Pancreas (tissue), 10 donors: Measurements from ENCODE around the gene ITPR3. TPM values are rescaled to one million over a fixed set of nuclear protein-coding genes. Genes with fewer than 3 reads are reported as not detected.

Experiments used
- ATAC-seq, 4 donors: fragments of 200-7000 bp; cut with Tn5 transposase; one replicate each; pipeline versions ENCODE4 v1.8.0 to v1.9.1; 2020; ENCODE audit warnings: mild to moderate bottlenecking in 4 of 4, moderate library complexity in 4 of 4
- DNase-seq, 6 donors: peaks; one replicate each; pipeline ENCODE4 v3.0.0-alpha.2; 2020
- FAIRE-seq: peaks from 2 replicates; lab custom pipeline; 2012; peaks lifted over from hg19 to GRCh38; lab: Jason Lieb, UNC
- H3K27ac ChIP-seq, 4 donors: fragments of 200-600 bp; sonication (generic); 1 replicate in 3 of 4; 2 replicates in 1 of 4; pipeline versions ENCODE4 v1.5.0 to v1.8.0; 2020
- H3K27me3 ChIP-seq, 4 donors: fragments of 200-600 bp; one replicate each; pipeline ENCODE4 v1.8.0; 2021
- H3K36me3 ChIP-seq, 3 donors: fragments of 200-600 bp; sonication (generic) in 1 of 3; one replicate each; pipeline versions ENCODE4 v1.5.0 to v1.8.0; 2020 to 2021
- H3K4me1 ChIP-seq, 3 donors: fragments of 200-600 bp; one replicate each; pipeline ENCODE4 v1.8.0; 2021
- H3K4me3 ChIP-seq, 4 donors: fragments of 200-600 bp; sonication (generic) in 2 of 4; one replicate each; pipeline versions ENCODE4 v1.5.0 to v1.8.0; 2020 to 2021
- H3K9me3 ChIP-seq, 4 donors: fragments of 200-600 bp; one replicate each; pipeline ENCODE4 v1.8.0; 2021
- CTCF ChIP-seq, 4 donors: fragments of 200-600 bp; sonication (generic) in 3 of 4; IDR thresholded peaks; one replicate each; pipeline versions ENCODE4 v1.5.0 to v1.8.0; 2021; ENCODE audit warnings: antibody characterized with exemption in 4 of 4
- WGBS, 2 donors: extraction: QIAGEN DNeasy Blood & Tissue Kit; methylation state at CpG; one replicate each; pipeline ENCODE4 v1.1.7; 2013; 5-methylcytosine and 5-hydroxymethylcytosine counted together
- intact Hi-C, 3 donors: fragments of 100-400 bp; cut with DNase I; formaldehyde crosslinking; loops; one replicate each; pipeline versions ENCODE4 v1.11.1 to v1.14.2; 2022
- polyA plus RNA-seq, 2 donors: library from polyadenylated mRNA; stranded (reverse); fragments of 200-250 nt; gene quantifications; one replicate each; pipeline ENCODE4 v1.2.3, GENCODE V29; 2013
- total RNA-seq, 6 donors: library from RNA; stranded (reverse); fragmentation: NEBNext Ultra II Directional in 4 of 6; extraction: Animal tissue kit (Norgen Biotek cat#: 25700) in 4 of 6; gene quantifications; one replicate each; pipeline versions ENCODE4 v1.2.1 to v1.2.4, GENCODE V29; 2021 to 2023
- donor health status: healthy with polysubstance abuse.
- donor health status: DM: no; HTN: no; CAD: no; lungs with moderate emphysema.
- donor health status: DM: no; HTN: no; CAD: no.
- donor health status: control.
- donor health status: control.
- donor health status: Bipolar disorder and iron deficiency.
- donor health status: DM: yes; HTN: yes; CAD: no.
- donor health status: DM: no; HTN: no; CAD: no.
- donor health status: DM: no; HTN: no; CAD: no.
- donor health status: DM: yes; HTN: yes; CAD: no.

The ITPR3 gene
- total and polyA plus RNA-seq, 8 donors = 9.1 to 20.3 (median 12.9) TPM

DNA sequence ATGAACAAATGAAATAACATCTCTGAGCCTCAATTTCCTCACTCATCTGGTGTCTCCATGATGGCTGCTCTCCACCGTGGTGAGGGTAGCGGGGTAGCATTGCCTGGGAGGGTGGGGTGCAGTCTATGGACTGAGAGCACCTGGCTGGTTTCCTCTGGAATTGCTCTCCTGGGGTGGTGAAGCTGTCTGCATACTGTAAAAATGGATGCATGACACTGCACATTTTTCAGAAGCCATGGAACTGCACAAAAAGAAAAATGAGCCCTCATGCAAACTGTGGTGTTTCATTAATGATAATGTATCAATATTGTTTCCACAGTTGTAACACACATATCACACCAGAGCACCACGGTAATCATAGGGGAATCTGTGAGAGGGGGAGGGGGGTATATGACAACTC is 12.1 kb upstream of the ITPR3 start:
- intact Hi-C loops = no loop called here
- no peak for TF ChIP-seq CTCF (IDR thresholded peaks at IDR 0.05)
- H3K27me3 ChIP-seq = no peaks in the 10 kb centered on the region
- FAIRE-seq (no peak), DNase-seq (peak in 1 of 6 donors; percentile 13), ATAC-seq (no peak)
- no peaks in the 10 kb centered on the region for H3K36me3 ChIP-seq
- no peak overlapping the region for H3K4me3 ChIP-seq
- 39 to 42% methylated on average over 3 of the region's 3 CpGs for WGBS, 2 donors
- no peaks in the 10 kb centered on the region for H3K4me1 ChIP-seq
- no peaks in the 10 kb centered on the region for H3K9me3 ChIP-seq
- no peak overlapping the region for H3K27ac ChIP-seq

DNA sequence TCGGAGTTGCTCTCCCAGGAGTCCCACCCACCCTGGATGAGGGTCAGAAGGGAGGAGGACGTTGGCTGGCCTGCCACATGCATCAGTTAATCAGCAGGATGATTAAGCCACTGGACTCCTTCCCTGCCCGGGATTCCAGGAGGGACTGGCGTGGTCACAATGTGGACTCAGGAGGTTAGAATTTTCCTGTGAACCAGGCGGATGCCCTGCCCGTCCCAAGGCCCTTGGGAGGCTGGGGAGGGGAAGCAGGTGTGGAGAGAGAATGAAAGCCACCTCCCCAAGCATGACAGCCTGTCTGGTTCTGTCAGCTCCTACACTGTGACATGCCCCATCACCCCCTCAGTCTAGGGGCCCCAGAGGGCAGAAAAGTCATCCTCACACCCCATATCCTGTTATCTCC is 11.6 kb upstream of the ITPR3 start:
- Histone ChIP-seq H3K9me3 (no peaks in the 10 kb centered on the region), H3K36me3 (no peaks in the 10 kb centered on the region), H3K4me1 (no peaks in the 10 kb centered on the region), H3K27me3 (no peaks in the 10 kb centered on the region), H3K4me3 (no peak overlapping the region), H3K27ac (no peak overlapping the region)
- FAIRE-seq = no peak
- 39 to 43% methylated on average over 6 of the region's 6 CpGs for WGBS, 2 donors
- peak in 3 of 4 donors; percentile 22 to 46 (median 27) for ATAC-seq
- intact Hi-C loops = no loop called here
- no peak for TF ChIP-seq CTCF (IDR thresholded peaks at IDR 0.05)
- DNase-seq = peak in 1 of 6 donors; percentile 13

DNA sequence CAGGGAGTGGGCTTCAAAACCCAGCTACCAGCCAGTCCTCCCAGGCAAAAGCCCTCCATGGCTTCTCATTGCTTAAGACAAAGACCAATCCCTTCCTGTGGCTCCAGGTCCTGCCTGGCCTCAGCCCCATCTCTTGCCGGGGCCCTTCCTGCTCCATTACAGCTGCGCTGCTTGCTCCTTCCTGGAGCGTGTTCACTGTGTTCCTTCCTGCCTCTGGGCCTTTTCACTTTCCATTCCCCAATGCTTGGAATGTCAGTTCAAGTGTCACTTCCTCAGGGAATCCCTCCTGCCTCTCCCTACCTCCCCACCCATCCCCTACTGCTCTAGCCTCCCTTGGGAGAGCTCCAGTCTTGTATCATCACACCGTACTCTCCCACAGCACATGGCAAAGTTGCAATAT is 11.1 kb upstream of the ITPR3 start:
- DNase-seq = peak in 1 of 6 donors; percentile 20
- WGBS, 2 donors = 68 to 80% methylated on average over 4 of the region's 4 CpGs

GRCh38 chr6:33610779-33611732 is 10.1 kb upstream of the ITPR3 start:
- Histone ChIP-seq H3K36me3 (no peaks in the 10 kb centered on the region), H3K4me1 (no peaks in the 10 kb centered on the region), H3K4me3 (no peak overlapping the region), H3K27me3 (no peaks in the 10 kb centered on the region), H3K9me3 (no peaks in the 10 kb centered on the region), H3K27ac (no peak overlapping the region)
- FAIRE-seq (no peak), DNase-seq (no peak), ATAC-seq (peak in 3 of 4 donors; percentile 22 to 31 (median 24))
- no peak for TF ChIP-seq CTCF (IDR thresholded peaks at IDR 0.05)
- 75 to 79% methylated on average over 22 of the region's 22 CpGs for WGBS, 2 donors
- intact Hi-C loops = no loop called here

More for the DNA sequence above, 11.1 kb upstream of the ITPR3 start:
- no peaks in the 10 kb centered on the region for H3K9me3 ChIP-seq
- H3K4me1 ChIP-seq = no peaks in the 10 kb centered on the region
- ATAC-seq (no peak), FAIRE-seq (no peak)
- no peak overlapping the region for H3K4me3 ChIP-seq
- H3K36me3 ChIP-seq = no peaks in the 10 kb centered on the region
- intact Hi-C loops = no loop called here
- no peak for TF ChIP-seq CTCF (IDR thresholded peaks at IDR 0.05)
- no peaks in the 10 kb centered on the region for H3K27me3 ChIP-seq
- no peak overlapping the region for H3K27ac ChIP-seq
